ENCODE results near the gene HABP4. TPM values are rescaled to one million over a fixed set of nuclear protein-coding genes. Genes with fewer than 3 reads are reported as not detected.

Gene HABP4
- total and polyA plus RNA-seq, 11 donors: 17.8 to 35.7 (median 25.9) TPM

DNA sequence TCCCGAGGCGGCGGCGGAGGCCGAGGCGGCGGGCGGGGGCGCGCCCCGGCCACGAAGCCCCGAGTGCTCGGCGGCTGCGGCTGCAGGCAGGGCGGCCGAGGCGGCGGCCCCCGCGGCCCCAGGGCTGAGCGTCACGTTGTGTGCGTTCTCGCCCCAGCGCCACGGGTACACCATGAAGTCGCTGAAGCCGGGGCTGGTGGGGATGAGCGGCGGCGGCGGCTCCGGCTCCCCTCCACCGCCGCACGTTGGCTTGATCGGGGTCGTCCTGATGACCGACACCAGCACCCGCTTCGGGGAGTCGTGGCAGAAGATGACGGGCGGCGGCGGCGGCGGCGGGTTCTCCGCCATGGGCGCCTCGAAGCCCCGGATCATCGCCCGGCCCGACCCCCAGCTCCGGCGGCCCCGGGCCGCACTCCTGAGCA lies 32.3 kb upstream of the HABP4 start:
- intact Hi-C loops (cut with DNase I): loop anchor here in 7 of 10 donors (1.0 to 10.0 kb wide), 11 partner anchors 31 to 240 kb away; partner anchors contain the start of genes SLC35D2 (in 5 of the 7), HABP4 (in 4 of the 7) and PRXL2C (in 2 of the 7)
- 0% methylated on average over 6 to 62 of the region's 62 CpGs for WGBS, 4 donors
- DNase-seq: peak in 4 of 5 donors; percentile 22 to 65 (median 32)
- H3K4me3 ChIP-seq: peak overlapping the region; percentile 42 to 97 (median 78)
- no peaks in the 10 kb centered on the region for H3K36me3 ChIP-seq
- peak overlapping the region; percentile 51 to 100 (median 100) for H3K27ac ChIP-seq
- TF ChIP-seq, protein P1, sequence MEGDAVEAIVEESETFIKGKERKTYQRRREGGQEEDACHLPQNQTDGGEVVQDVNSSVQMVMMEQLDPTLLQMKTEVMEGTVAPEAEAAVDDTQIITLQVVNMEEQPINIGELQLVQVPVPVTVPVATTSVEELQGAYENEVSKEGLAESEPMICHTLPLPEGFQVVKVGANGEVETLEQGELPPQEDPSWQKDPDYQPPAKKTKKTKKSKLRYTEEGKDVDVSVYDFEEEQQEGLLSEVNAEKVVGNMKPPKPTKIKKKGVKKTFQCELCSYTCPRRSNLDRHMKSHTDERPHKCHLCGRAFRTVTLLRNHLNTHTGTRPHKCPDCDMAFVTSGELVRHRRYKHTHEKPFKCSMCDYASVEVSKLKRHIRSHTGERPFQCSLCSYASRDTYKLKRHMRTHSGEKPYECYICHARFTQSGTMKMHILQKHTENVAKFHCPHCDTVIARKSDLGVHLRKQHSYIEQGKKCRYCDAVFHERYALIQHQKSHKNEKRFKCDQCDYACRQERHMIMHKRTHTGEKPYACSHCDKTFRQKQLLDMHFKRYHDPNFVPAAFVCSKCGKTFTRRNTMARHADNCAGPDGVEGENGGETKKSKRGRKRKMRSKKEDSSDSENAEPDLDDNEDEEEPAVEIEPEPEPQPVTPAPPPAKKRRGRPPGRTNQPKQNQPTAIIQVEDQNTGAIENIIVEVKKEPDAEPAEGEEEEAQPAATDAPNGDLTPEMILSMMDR (IDR thresholded peaks at IDR 0.05): no peak
- TF ChIP-seq POLR2A (IDR thresholded peaks at IDR 0.05): no peak
- no peaks in the 10 kb centered on the region for H3K27me3 ChIP-seq
- peak in 1 of 4 donors; percentile 0 for ATAC-seq
- H3K4me1 ChIP-seq: peaks cover 6 to 55% (median 29%) of the 10 kb centered on the region in 12 donors
- no peaks in the 10 kb centered on the region for H3K9me3 ChIP-seq

DNA sequence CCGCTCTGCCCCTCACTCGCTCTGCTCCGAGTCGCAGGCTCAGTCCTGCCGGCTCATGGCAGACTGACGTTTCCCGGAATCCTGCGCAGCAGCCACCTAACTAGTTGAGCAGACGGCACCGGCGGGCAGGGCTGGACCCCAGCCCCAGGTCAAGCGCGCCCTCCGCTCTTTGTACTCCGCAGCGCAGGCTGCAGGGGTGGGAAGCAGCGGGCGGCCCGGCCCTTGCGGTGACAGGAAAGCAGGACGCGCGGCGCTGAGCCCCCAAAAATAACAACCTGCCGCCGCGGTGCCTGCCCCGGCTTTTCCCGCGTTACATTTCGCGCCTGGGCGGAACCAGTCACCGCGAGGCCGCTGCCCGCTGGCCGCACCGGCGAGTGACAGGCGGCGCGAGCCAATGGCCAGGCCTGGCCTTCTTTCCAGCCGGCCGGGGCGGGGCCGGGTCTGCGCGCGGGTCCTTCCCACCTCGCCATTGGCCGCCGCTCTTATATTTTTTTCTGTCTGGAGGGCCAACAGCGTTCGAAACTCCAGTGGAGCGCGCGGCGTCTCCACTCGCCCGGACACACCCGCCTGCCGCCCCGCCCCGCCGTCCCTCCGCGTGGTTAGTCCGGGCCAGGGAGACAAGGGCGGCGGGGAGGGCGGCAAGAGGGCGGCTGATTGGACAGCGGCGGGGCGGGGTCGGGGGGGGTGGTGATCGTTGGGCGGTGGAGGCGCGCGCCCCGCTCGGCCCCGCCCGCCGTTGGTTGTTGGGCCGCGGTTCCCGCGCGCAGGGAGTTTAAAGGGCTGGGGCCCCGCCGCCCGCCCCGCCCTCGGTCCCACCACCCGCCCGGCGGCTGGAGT lies 31.7 kb upstream of the HABP4 start, which contains the start of gene ZNF367:
Gene ZNF367 (minus strand): TSS at position 288 of the 837 bp plus-strand sequence. CDS start 338 bp downstream, outside the sequence.
- no peaks in the 10 kb centered on the region for H3K27me3 ChIP-seq
- peak within 1 kb of the TSS; percentile 54 to 97 (median 83) for H3K4me3 ChIP-seq
- 0 to 1% (median 0%) methylated on average over 35 to 100 of the region's 100 CpGs for WGBS, 4 donors
- H3K27ac ChIP-seq: peak within 1 kb of the TSS; percentile 99 to 100 (median 100)
- peak; percentile 98 to 99 (median 99) for DNase-seq
- no peaks in the 10 kb centered on the region for H3K36me3 ChIP-seq
- ATAC-seq: peak; percentile 91 to 93 (median 93)
- H3K9me3 ChIP-seq: no peaks in the 10 kb centered on the region
- H3K4me1 ChIP-seq: peaks cover 6 to 50% (median 29%) of the 10 kb centered on the region in 12 donors
- intact Hi-C loops (cut with DNase I): loop anchor here in 7 of 10 donors (1.0 to 10.0 kb wide), 10 partner anchors 30 to 239 kb away; partner anchors contain the start of genes HABP4 (in 4 of the 7), SLC35D2 (in 4 of the 7) and PRXL2C (in 2 of the 7)
- no peak for TF ChIP-seq POLR2A (IDR thresholded peaks at IDR 0.05)
- TF ChIP-seq, protein P1 (IDR thresholded peaks at IDR 0.05): no peak

DNA sequence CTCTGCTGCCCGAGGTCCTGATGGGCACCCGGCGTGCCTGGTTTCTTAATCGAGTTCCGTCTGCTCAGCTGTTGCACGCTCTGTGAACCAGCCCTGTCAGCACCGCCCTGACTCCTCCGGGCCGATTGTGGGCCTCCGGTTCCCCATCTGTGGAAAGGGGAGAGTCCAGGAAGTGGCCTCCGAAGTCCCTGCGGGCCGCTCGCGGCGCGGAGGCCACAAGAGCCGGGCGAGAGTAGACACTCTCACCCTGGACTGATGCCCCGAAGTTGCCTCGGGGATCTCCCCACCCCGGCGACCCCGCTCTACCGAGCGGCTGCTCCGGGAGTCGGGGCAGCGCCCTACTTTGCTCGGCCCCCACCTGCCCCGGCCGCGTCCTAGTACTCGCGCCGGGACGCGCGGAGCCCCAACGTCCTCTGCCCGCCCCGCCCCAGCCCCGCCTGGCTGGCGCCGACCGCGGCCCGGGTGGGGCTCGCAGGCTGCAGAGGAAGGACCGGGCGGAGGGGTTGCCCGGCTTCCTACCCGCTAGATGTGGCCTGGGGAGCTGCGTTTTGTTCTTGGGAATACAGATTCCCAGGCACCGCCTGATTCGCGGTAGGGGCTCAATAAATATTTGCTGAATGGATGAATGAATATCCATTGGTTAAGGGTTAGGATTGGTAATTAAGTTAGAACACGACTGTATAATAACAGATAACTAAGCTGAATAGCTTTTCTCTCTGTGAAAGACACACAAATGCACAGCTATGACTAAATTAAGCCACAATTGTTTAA lies 30.9 kb upstream of the HABP4 start:
- WGBS, 4 donors: 0 to 2% (median 0%) methylated on average over 41 to 58 of the region's 58 CpGs
- DNase-seq (peak; percentile 80 to 90 (median 84)), ATAC-seq (peak; percentile 49 to 77 (median 72))
- H3K9me3 ChIP-seq: no peaks in the 10 kb centered on the region
- H3K27ac ChIP-seq: peak overlapping the region; percentile 99 to 100 (median 100)
- intact Hi-C loops (cut with DNase I): loop anchor here in 8 of 10 donors (1.0 to 10.0 kb wide), 10 partner anchors 30 to 238 kb away; partner anchors contain the start of genes HABP4 (in 5 of the 8), SLC35D2 (in 4 of the 8) and PRXL2C (in 2 of the 8)
- H3K4me3 ChIP-seq: peak overlapping the region; percentile 54 to 97 (median 83)
- no peaks in the 10 kb centered on the region for H3K27me3 ChIP-seq
- H3K36me3 ChIP-seq: no peaks in the 10 kb centered on the region
- peaks cover 6 to 42% (median 26%) of the 10 kb centered on the region in 12 donors for H3K4me1 ChIP-seq
- TF ChIP-seq, protein P1 (IDR thresholded peaks at IDR 0.05): no peak
- TF ChIP-seq POLR2A (IDR thresholded peaks at IDR 0.05): peak in 1 of 2 donors; percentile 71

Measured in heart left ventricle (tissue), 16 donors.